Measurements from ENCODE around the gene GRM1. TPM values are rescaled to one million over a fixed set of nuclear protein-coding genes. Genes with fewer than 3 reads are reported as not detected.

GRM1 gene
- total RNA-seq, 6 donors from 2014 or later, result 0.10 TPM; not detected in 5

GRCh38 chr6:146297815-146298214 lies 269.0 kb downstream of the GRM1 start:
- Histone ChIP-seq H3K9me3 (no peaks in the 10 kb centered on the region), H3K4me1 (no peaks in the 10 kb centered on the region), H3K27me3 (no peaks in the 10 kb centered on the region), H3K4me3 (no peak overlapping the region), H3K36me3 (no peaks in the 10 kb centered on the region), H3K27ac (no peak overlapping the region)
- ATAC-seq (ENCODE audit: low FRiP score in 2 of 2), result no peak
- no peak for DNase-seq
- TF ChIP-seq POLR2A (IDR thresholded peaks at IDR 0.05), result no peak
- no peak for TF ChIP-seq EP300 (IDR thresholded peaks at IDR 0.05)
- no peak for TF ChIP-seq POLR2AphosphoS5 (IDR thresholded peaks at IDR 0.05)

GRCh38 chr6:146300521-146300920 lies 271.7 kb downstream of the GRM1 start:
- no peaks in the 10 kb centered on the region for H3K27me3 ChIP-seq
- H3K9me3 ChIP-seq, result no peaks in the 10 kb centered on the region
- no peaks in the 10 kb centered on the region for H3K36me3 ChIP-seq
- 71 to 74% methylated on average over 3 of the region's 3 CpGs for WGBS, 2 donors
- H3K27ac ChIP-seq, result no peak overlapping the region
- no peak for TF ChIP-seq EP300 (IDR thresholded peaks at IDR 0.05)
- no peak for TF ChIP-seq CTCF (IDR thresholded peaks at IDR 0.05)
- TF ChIP-seq POLR2AphosphoS5 (IDR thresholded peaks at IDR 0.05), result no peak
- TF ChIP-seq POLR2A (IDR thresholded peaks at IDR 0.05), result no peak
- H3K4me1 ChIP-seq, result no peaks in the 10 kb centered on the region
- ATAC-seq (ENCODE audit: low FRiP score in 2 of 2) (no peak), DNase-seq (no peak)
- no peak overlapping the region for H3K4me3 ChIP-seq

- DNase-seq (no peak), ATAC-seq (ENCODE audit: low FRiP score in 2 of 2) (peak in 1 of 2 donors; percentile 16)
- Histone ChIP-seq H3K9me3 (no peaks in the 10 kb centered on the region), H3K36me3 (no peaks in the 10 kb centered on the region), H3K4me1 (no peaks in the 10 kb centered on the region), H3K4me3 (no peak overlapping the region), H3K27ac (no peak overlapping the region), H3K27me3 (no peaks in the 10 kb centered on the region)
- 57 to 59% methylated on average over 3 of the region's 3 CpGs for WGBS, 2 donors
- TF ChIP-seq POLR2AphosphoS5 (IDR thresholded peaks at IDR 0.05) (no peak), POLR2A (IDR thresholded peaks at IDR 0.05) (no peak), EP300 (IDR thresholded peaks at IDR 0.05) (no peak), CTCF (IDR thresholded peaks at IDR 0.05) (no peak)
These were observed 272.9 kb downstream of the GRM1 start for GRCh38 chr6:146301764-146302163.

- ATAC-seq (ENCODE audit: low FRiP score in 2 of 2) (no peak), DNase-seq (no peak)
- no peaks in the 10 kb centered on the region for H3K9me3 ChIP-seq
- no peaks in the 10 kb centered on the region for H3K4me1 ChIP-seq
- H3K27me3 ChIP-seq, result no peaks in the 10 kb centered on the region
- no peak overlapping the region for H3K27ac ChIP-seq
- TF ChIP-seq EP300 (IDR thresholded peaks at IDR 0.05) (no peak), CTCF (IDR thresholded peaks at IDR 0.05) (no peak), POLR2A (IDR thresholded peaks at IDR 0.05) (no peak), POLR2AphosphoS5 (IDR thresholded peaks at IDR 0.05) (no peak)
- no peak overlapping the region for H3K4me3 ChIP-seq
- no peaks in the 10 kb centered on the region for H3K36me3 ChIP-seq
These were observed 274.1 kb downstream of the GRM1 start for GRCh38 chr6:146302994-146303393.

- no peak for DNase-seq
These were observed 275.3 kb downstream of the GRM1 start for GRCh38 chr6:146304181-146304580.

More at GRCh38 chr6:146304181-146304580, 275.3 kb downstream of the GRM1 start:
- Histone ChIP-seq H3K9me3 (no peaks in the 10 kb centered on the region), H3K27me3 (no peaks in the 10 kb centered on the region), H3K27ac (no peak overlapping the region), H3K4me1 (no peaks in the 10 kb centered on the region), H3K36me3 (no peaks in the 10 kb centered on the region), H3K4me3 (no peak overlapping the region)
- ATAC-seq (ENCODE audit: low FRiP score in 2 of 2), result no peak
- 77 to 81% methylated on average over 3 of the region's 3 CpGs for WGBS, 2 donors
- TF ChIP-seq EP300 (IDR thresholded peaks at IDR 0.05), result no peak
- no peak for TF ChIP-seq POLR2AphosphoS5 (IDR thresholded peaks at IDR 0.05)
- TF ChIP-seq CTCF (IDR thresholded peaks at IDR 0.05), result no peak
- no peak for TF ChIP-seq POLR2A (IDR thresholded peaks at IDR 0.05)
